OCI-LY3 (cell line): ENCODE results near the gene EHBP1.

Experiments used
- CTCF ChIP-seq: fragments of 200-600, 300-600 bp; sonication (generic); IDR thresholded peaks from 2 replicates; pipeline ENCODE4 v1.5.1; 2014; ENCODE audit warnings: antibody characterized with exemption, low read length, low read depth
- EZH2phosphoT487 ChIP-seq: fragments of 200-600 bp; shearing (Covaris generic); IDR thresholded peaks from 2 replicates; pipeline ENCODE4 v1.6.1; 2018; ENCODE audit warnings: antibody characterized with exemption, mixed run types, low read depth

DNA sequence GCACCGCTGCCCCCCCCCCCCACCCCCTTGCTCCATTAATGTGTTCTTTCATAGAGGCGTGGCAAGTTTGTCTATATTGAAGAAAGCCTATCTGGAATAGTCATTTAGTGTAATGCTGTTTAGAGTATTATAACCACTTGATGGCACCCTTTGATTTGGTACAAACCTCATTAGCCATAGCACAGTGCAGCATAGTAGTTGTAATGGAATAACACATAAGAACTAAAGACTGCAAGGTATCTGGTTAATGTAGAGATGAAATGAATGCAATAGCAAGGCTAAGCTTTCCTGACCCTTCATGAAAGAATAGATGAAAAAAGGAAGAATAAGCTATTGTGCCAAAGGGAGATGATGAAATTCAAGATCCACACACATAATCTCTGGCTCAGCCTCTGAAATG is 81.9 kb downstream of the EHBP1 start:
- TF ChIP-seq CTCF (peak; percentile 59), EZH2phosphoT487 (no peak)
